Endothelial cell (in vitro differentiated cells): ENCODE data around the gene MATK. TPM values are rescaled to one million over a fixed set of nuclear protein-coding genes. Genes with fewer than 3 reads are reported as not detected.

Experiments
- DNase-seq: peaks from one replicate; pipeline ENCODE4 v3.0.0; 2021; ENCODE audit warnings: low spot score
- H3K27ac Mint-ChIP-seq: one replicate; pipeline ENCODE4 v1.8.0; 2021; ENCODE audit warnings: mixed read lengths, inconsistent platforms; ENCODE audit not compliant: unreplicated experiment
- H3K27me3 Mint-ChIP-seq: one replicate; pipeline ENCODE4 v1.8.0; 2021; ENCODE audit warnings: mild to moderate bottlenecking, moderate library complexity, mixed read lengths, inconsistent platforms; ENCODE audit not compliant: unreplicated experiment
- H3K36me3 Mint-ChIP-seq: one replicate; pipeline ENCODE4 v1.8.0; 2021; ENCODE audit warnings: mild to moderate bottlenecking, low read depth, mixed read lengths, inconsistent platforms; ENCODE audit not compliant: unreplicated experiment
- H3K4me1 Mint-ChIP-seq: one replicate; pipeline ENCODE4 v1.8.0; 2021; ENCODE audit warnings: mild to moderate bottlenecking, mixed read lengths, inconsistent platforms; ENCODE audit not compliant: unreplicated experiment
- H3K4me3 Mint-ChIP-seq: one replicate; pipeline ENCODE4 v1.8.0; 2021; ENCODE audit warnings: mild to moderate bottlenecking, mixed read lengths, inconsistent platforms; ENCODE audit not compliant: unreplicated experiment
- H3K9me3 Mint-ChIP-seq: one replicate; pipeline ENCODE4 v1.8.0; 2021; ENCODE audit warnings: mixed read lengths, inconsistent platforms; ENCODE audit not compliant: unreplicated experiment
- CTCF ChIP-seq: fragments of 200-600 bp; sonication (generic); IDR thresholded peaks from one replicate; pipeline ENCODE4 v1.5.0; 2021; ENCODE audit warnings: antibody characterized with exemption; ENCODE audit not compliant: unreplicated experiment
- total RNA-seq: library from RNA; stranded (reverse); fragmentation: NEBNext Ultra II Directional; extraction: Animal tissue kit (Norgen Biotek cat#: 25700); gene quantifications from one replicate; pipeline ENCODE4 v1.2.1, GENCODE V29; 2021; ENCODE audit not compliant: unreplicated experiment

The MATK gene
- total RNA-seq, 1 donor from 2014 or later, result 10.9 TPM

GRCh38 chr19:3750211-3750610 lies 36.0 kb downstream of the MATK start:
- H3K4me1 Mint-ChIP-seq, result no peaks in the 10 kb centered on the region
- H3K4me3 Mint-ChIP-seq, result no peak overlapping the region
- H3K36me3 Mint-ChIP-seq, result peaks cover 6% of the 10 kb centered on the region
- no peaks in the 10 kb centered on the region for H3K9me3 Mint-ChIP-seq
- no peaks in the 10 kb centered on the region for H3K27me3 Mint-ChIP-seq
- H3K27ac Mint-ChIP-seq, result no peak overlapping the region
- no peak for DNase-seq
- TF ChIP-seq CTCF, result no peak

GRCh38 chr19:3748965-3749364 lies 37.2 kb downstream of the MATK start:
- Mint-ChIP-seq H3K27ac (no peak overlapping the region), H3K27me3 (no peaks in the 10 kb centered on the region), H3K4me1 (no peaks in the 10 kb centered on the region), H3K36me3 (no peaks in the 10 kb centered on the region), H3K9me3 (no peaks in the 10 kb centered on the region), H3K4me3 (no peak overlapping the region)
- DNase-seq, result no peak
- no peak for TF ChIP-seq CTCF

GRCh38 chr19:3746371-3747056 lies 39.7 kb downstream of the MATK start:
- no peak for DNase-seq
- TF ChIP-seq CTCF, result no peak

GRCh38 chr19:3745363-3746045 lies 40.7 kb downstream of the MATK start:
- Mint-ChIP-seq H3K9me3 (no peaks in the 10 kb centered on the region), H3K27ac (no peak overlapping the region), H3K36me3 (no peaks in the 10 kb centered on the region), H3K4me1 (no peaks in the 10 kb centered on the region), H3K4me3 (no peak overlapping the region), H3K27me3 (peaks cover 1% of the 10 kb centered on the region)
- TF ChIP-seq CTCF, result no peak
- DNase-seq, result no peak

More at GRCh38 chr19:3746371-3747056, 39.7 kb downstream of the MATK start:
- H3K27me3 Mint-ChIP-seq, result peaks cover 1% of the 10 kb centered on the region
- H3K36me3 Mint-ChIP-seq, result no peaks in the 10 kb centered on the region
- no peak overlapping the region for H3K4me3 Mint-ChIP-seq
- H3K9me3 Mint-ChIP-seq, result no peaks in the 10 kb centered on the region
- H3K4me1 Mint-ChIP-seq, result no peaks in the 10 kb centered on the region
- no peak overlapping the region for H3K27ac Mint-ChIP-seq

GRCh38 chr19:3743486-3743885 lies 42.7 kb downstream of the MATK start:
- no peak overlapping the region for H3K4me3 Mint-ChIP-seq
- no peak overlapping the region for H3K27ac Mint-ChIP-seq
- H3K9me3 Mint-ChIP-seq, result no peaks in the 10 kb centered on the region

More at GRCh38 chr19:3743486-3743885, 42.7 kb downstream of the MATK start:
- no peak for DNase-seq
- Mint-ChIP-seq H3K27me3 (peaks cover 1% of the 10 kb centered on the region), H3K36me3 (no peaks in the 10 kb centered on the region), H3K4me1 (no peaks in the 10 kb centered on the region)
- TF ChIP-seq CTCF, result no peak
